ENCODE measurements around the gene CDC42EP1. TPM values are rescaled to one million over a fixed set of nuclear protein-coding genes. Genes with fewer than 3 reads are reported as not detected.

The CDC42EP1 gene
- total and polyA plus RNA-seq, 2 donors (not counting 1 experiment from before 2014, with no cell fraction given) = 0.22 TPM; not detected in 1

DNA sequence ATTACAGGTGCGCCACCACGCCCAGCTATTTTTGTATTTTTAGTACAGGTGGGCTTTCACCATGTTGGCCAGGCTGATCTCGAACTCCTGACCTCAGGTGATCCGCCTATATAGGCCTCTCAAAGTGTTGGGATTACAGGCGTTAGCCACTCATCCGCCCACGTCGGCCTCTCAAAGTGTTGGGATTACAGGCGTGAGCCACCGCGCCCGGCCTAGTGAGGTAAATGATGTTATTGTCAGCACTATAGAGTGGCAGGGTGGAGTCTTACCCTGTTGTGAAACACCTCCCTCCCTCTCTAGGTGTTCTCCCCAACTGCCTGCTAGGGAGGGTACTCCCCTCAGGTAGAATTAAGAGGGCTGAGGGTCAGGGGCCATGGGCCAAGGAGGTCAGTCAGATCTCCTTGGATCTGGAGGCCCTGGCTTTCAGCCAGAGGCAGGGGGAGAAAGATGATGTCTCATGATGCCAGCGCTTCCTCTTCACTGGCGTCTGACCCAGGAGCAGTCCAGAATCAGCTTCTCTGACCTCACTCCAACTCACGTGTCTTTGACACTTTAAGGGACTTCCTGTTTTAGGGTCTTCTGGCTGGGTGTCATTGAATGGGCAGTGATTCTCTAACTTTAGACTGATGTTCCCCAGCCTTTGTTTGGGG is 50.3 kb downstream of the CDC42EP1 start:
- ATAC-seq (ENCODE audit: low read depth) (no peak), DNase-seq (peak; percentile 42)
- peak overlapping the region in 1 of 2 donors; percentile 99 for H3K27ac ChIP-seq (ENCODE audit: low read length in 2 of 2)
- Mint-ChIP-seq H3K4me1 (peaks cover 33% of the 10 kb centered on the region), H3K27me3 (peaks cover 4% of the 10 kb centered on the region), H3K4me3 (peak overlapping the region; percentile 96), H3K9me3 (ENCODE audit: insufficient read depth) (no peaks in the 10 kb centered on the region), H3K27ac (peak overlapping the region; percentile 70)
- peaks cover 9% of the 10 kb centered on the region for H4K20me1 ChIP-seq (ENCODE audit: control insufficient read depth, insufficient read depth, low read length, poor library complexity, severe bottlenecking)
- no peak overlapping the region for H3K9ac ChIP-seq (ENCODE audit: low read length)
- H3K9me3 ChIP-seq (ENCODE audit: control extremely low read depth in 1 of 3, control insufficient read depth in 2 of 3, insufficient read depth in 1 of 3, low read length in 2 of 3) = no peaks in the 10 kb centered on the region
- ChIA-PET CTCF (interaction anchor here (0.7 to 30.7 kb wide), 4 partner anchors 25 to 71 kb away, joined by 3 to 620 read pairs (median 28); partner anchors contain the start of genes PDXP and SH3BP1), POLR2A (interaction anchor here (2.7 to 4.5 kb wide), 3 partner anchors 16 to 65 kb away, joined by 15 to 43 read pairs (median 27); partner anchors contain the start of gene LGALS1)
- peaks cover 26 to 36% of the 10 kb centered on the region in 2 donors for H3K4me1 ChIP-seq (ENCODE audit: control insufficient read depth in 2 of 2, insufficient read depth in 2 of 2, low read length in 2 of 2)
- peaks cover 0 to 14% of the 10 kb centered on the region in 2 experiments for H3K36me3 ChIP-seq (replicated peaks in 1 of 2; ENCODE audit: control extremely low read depth in 1 of 2, control insufficient read depth in 1 of 2, extremely low read depth in 1 of 2, insufficient read depth in 2 of 2, low read length in 1 of 2)
- intact Hi-C loops (cut with micrococcal nuclease) = no loop called here
- peaks cover 0 to 2% (median 0%) of the 10 kb centered on the region in 4 experiments for H3K27me3 ChIP-seq (replicated peaks in 1 of 4; ENCODE audit: control extremely low read depth in 1 of 4, control insufficient read depth in 3 of 4, insufficient read depth in 4 of 4, low read length in 3 of 4)
- no peak for TF ChIP-seq EZH2 (IDR thresholded peaks at IDR 0.05; ENCODE audit: borderline replicate concordance, insufficient read depth, low read depth, low read length, poor library complexity, severe bottlenecking)
- TF ChIP-seq, protein P1, sequence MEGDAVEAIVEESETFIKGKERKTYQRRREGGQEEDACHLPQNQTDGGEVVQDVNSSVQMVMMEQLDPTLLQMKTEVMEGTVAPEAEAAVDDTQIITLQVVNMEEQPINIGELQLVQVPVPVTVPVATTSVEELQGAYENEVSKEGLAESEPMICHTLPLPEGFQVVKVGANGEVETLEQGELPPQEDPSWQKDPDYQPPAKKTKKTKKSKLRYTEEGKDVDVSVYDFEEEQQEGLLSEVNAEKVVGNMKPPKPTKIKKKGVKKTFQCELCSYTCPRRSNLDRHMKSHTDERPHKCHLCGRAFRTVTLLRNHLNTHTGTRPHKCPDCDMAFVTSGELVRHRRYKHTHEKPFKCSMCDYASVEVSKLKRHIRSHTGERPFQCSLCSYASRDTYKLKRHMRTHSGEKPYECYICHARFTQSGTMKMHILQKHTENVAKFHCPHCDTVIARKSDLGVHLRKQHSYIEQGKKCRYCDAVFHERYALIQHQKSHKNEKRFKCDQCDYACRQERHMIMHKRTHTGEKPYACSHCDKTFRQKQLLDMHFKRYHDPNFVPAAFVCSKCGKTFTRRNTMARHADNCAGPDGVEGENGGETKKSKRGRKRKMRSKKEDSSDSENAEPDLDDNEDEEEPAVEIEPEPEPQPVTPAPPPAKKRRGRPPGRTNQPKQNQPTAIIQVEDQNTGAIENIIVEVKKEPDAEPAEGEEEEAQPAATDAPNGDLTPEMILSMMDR (IDR thresholded peaks at IDR 0.05) = no peak
- H3K4me3 ChIP-seq (ENCODE audit: control extremely low read depth in 1 of 5, extremely low read depth in 1 of 5, insufficient read depth in 1 of 5, low read depth in 2 of 5, low read length in 4 of 5) = no peak overlapping the region
- H3K4me2 ChIP-seq (replicated peaks; ENCODE audit: low read depth, low read length, poor library complexity, severe bottlenecking) = peak overlapping the region; percentile 92
- 80% methylated on average over 5 of the region's 15 CpGs for WGBS (ENCODE audit: insufficient coverage)
- no peak overlapping the region for H2AFZ ChIP-seq (ENCODE audit: insufficient read depth, low read depth, low read length, poor library complexity, severe bottlenecking)
- H3K79me2 ChIP-seq (ENCODE audit: control insufficient read depth, insufficient read depth, low read length) = peaks cover 38% of the 10 kb centered on the region

DNA sequence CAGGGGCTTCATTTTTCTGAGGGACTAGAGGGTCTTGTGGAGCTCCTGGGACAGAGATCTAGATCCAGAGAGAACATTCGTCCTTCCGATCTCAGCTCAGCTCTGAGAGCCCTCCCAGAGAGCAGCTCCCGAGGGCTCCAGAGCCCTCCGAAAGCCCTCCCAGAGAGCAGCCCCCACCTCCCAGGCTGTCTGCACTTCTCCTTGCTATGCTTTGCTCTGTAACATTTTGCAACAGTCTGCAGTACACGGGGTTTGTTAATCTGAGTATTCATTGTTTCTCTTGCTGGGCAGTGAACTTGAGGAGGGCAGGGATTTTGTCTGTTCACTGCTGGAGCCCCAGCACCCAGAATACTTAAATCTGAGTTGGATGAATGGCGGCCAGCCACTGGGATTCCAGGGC is 50.9 kb downstream of the CDC42EP1 start:
- Histone ChIP-seq H4K20me1 (ENCODE audit: control insufficient read depth, insufficient read depth, low read length, poor library complexity, severe bottlenecking) (peaks cover 9% of the 10 kb centered on the region), H2AFZ (ENCODE audit: insufficient read depth, low read depth, low read length, poor library complexity, severe bottlenecking) (no peak overlapping the region), H3K27me3 (replicated peaks in 1 of 4; ENCODE audit: control extremely low read depth in 1 of 4, control insufficient read depth in 3 of 4, insufficient read depth in 4 of 4, low read length in 3 of 4) (no peaks in the 10 kb centered on the region), H3K9ac (ENCODE audit: low read length) (no peak overlapping the region), H3K4me2 (replicated peaks; ENCODE audit: low read depth, low read length, poor library complexity, severe bottlenecking) (no peak overlapping the region), H3K9me3 (ENCODE audit: control extremely low read depth in 1 of 3, control insufficient read depth in 2 of 3, insufficient read depth in 1 of 3, low read length in 2 of 3) (no peaks in the 10 kb centered on the region), H3K4me1 (ENCODE audit: control insufficient read depth in 2 of 2, insufficient read depth in 2 of 2, low read length in 2 of 2) (peaks cover 26 to 39% of the 10 kb centered on the region in 2 donors), H3K36me3 (replicated peaks in 1 of 2; ENCODE audit: control extremely low read depth in 1 of 2, control insufficient read depth in 1 of 2, extremely low read depth in 1 of 2, insufficient read depth in 2 of 2, low read length in 1 of 2) (peaks cover 0 to 16% of the 10 kb centered on the region in 2 experiments), H3K27ac (ENCODE audit: low read length in 2 of 2) (peak overlapping the region in 1 of 2 donors; percentile 99), H3K79me2 (ENCODE audit: control insufficient read depth, insufficient read depth, low read length) (peaks cover 38% of the 10 kb centered on the region), H3K4me3 (ENCODE audit: control extremely low read depth in 1 of 5, extremely low read depth in 1 of 5, insufficient read depth in 1 of 5, low read depth in 2 of 5, low read length in 4 of 5) (no peak overlapping the region)
- Mint-ChIP-seq H3K4me1 (peaks cover 35% of the 10 kb centered on the region), H3K27ac (peak overlapping the region; percentile 70), H3K27me3 (no peaks in the 10 kb centered on the region), H3K4me3 (no peak overlapping the region), H3K9me3 (ENCODE audit: insufficient read depth) (no peaks in the 10 kb centered on the region)
- WGBS (ENCODE audit: insufficient coverage) = 100% methylated on average over 4 of the region's 6 CpGs
- POLR2A ChIA-PET = interaction anchor here (0.8 kb wide), 1 partner anchor 75 kb away, joined by 3 read pairs; the partner anchor contains the start of gene NOL12
- TF ChIP-seq, protein P1 (IDR thresholded peaks at IDR 0.05) = no peak
- no peak for TF ChIP-seq EZH2 (IDR thresholded peaks at IDR 0.05; ENCODE audit: borderline replicate concordance, insufficient read depth, low read depth, low read length, poor library complexity, severe bottlenecking)
- CTCF ChIA-PET = interaction anchor here (1.4 to 30.7 kb wide), 2 partner anchors 24 to 70 kb away, joined by 4 to 620 read pairs; partner anchors contain the start of gene SH3BP1
- intact Hi-C loops (cut with micrococcal nuclease) = no loop called here
- no peak for ATAC-seq (ENCODE audit: low read depth)
- no peak for DNase-seq
